Astrocyte of the spinal cord (primary cell): ENCODE data around the gene ARL4D.
"Not testable (repeated sequence)": the region's sequence is repeated elsewhere in the genome, so short reads cannot be mapped to it uniquely, and the experiment has no call there.

Experiments
- DNase-seq: peaks from one replicate; pipeline ENCODE4 v3.0.0; 2011; ENCODE audit warnings: low read depth, low spot score
- H3K4me3 ChIP-seq: 2 replicates; pipeline ENCODE4 v1.5.1; 2011; ENCODE audit warnings: low read depth, mild to moderate bottlenecking, low read length, moderate library complexity
- CTCF ChIP-seq: IDR thresholded peaks from 2 replicates; pipeline ENCODE4 v1.5.1; 2012; ENCODE audit warnings: low read depth, mild to moderate bottlenecking, low read length, inconsistent platforms
- in situ Hi-C: cut with HindIII; loops from 2 replicates; pipeline ENCODE4 v1.10.0; 2017; ENCODE audit warnings: low sequenced_read_pairs

ARL4D gene

GRCh38 chr17:43411369-43411677 is 12.5 kb downstream of the ARL4D start:
- no peak for DNase-seq
- in situ Hi-C loops: no loop called here
- no peak overlapping the region for H3K4me3 ChIP-seq
- TF ChIP-seq CTCF: no peak

GRCh38 chr17:43411749-43412148 is 13.0 kb downstream of the ARL4D start:
- in situ Hi-C loops: no loop called here
- H3K4me3 ChIP-seq: no peak overlapping the region
- DNase-seq: no peak
- no peak for TF ChIP-seq CTCF

- no peak for DNase-seq
- TF ChIP-seq CTCF: no peak
- H3K4me3 ChIP-seq: no peak overlapping the region
- in situ Hi-C loops: no loop called here
These were observed 13.4 kb downstream of the ARL4D start for GRCh38 chr17:43412166-43412565.

- DNase-seq: peak; percentile 30
- in situ Hi-C loops: no loop called here
- no peak for TF ChIP-seq CTCF
- no peak overlapping the region for H3K4me3 ChIP-seq
These were observed 18.5 kb downstream of the ARL4D start for GRCh38 chr17:43416998-43417890.

- TF ChIP-seq CTCF: no peak
- H3K4me3 ChIP-seq: no peak overlapping the region
- DNase-seq: peak; percentile 90
- in situ Hi-C loops: no loop called here
These were observed 19.9 kb downstream of the ARL4D start for GRCh38 chr17:43418441-43419374.

GRCh38 chr17:43419375-43419882 is 20.6 kb downstream of the ARL4D start:
- DNase-seq, in situ Hi-C loops, H3K4me3 ChIP-seq: not testable (repeated sequence)
